IMR-90 (cell line): Measurements from ENCODE around the gene RHBDF2.

Experiments used
- POLR2A ChIP-seq: IDR thresholded peaks from 2 replicates; pipeline ENCODE4 v1.6.1; 2012; ENCODE audit warnings: mild to moderate bottlenecking, low read depth, low read length
- TF ChIP-seq, protein P1 (sequence below): conservative IDR thresholded peaks from 2 replicates; pipeline ENCODE4 v1.5.1; 2012; ENCODE audit warnings: mild to moderate bottlenecking, low read depth, low read length, improper control_type of control experiment

DNA sequence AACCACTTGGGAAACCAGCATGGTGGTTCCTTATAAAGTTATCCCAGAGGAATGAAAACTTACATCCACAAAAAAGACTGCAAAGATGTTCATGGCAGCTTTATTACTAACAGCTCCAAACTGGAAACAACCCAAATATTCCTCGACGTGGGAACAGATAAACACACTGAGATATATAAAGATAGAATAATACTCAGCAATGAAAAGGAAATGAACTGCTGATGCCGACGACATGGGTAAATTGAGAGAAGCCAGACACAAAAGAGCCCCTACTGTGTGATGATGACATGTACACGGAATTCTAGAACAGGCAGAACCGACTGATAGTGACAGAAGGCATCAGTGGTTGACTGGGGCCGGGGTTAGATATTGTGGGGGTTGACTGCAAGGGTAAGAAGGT lies 48.3 kb upstream of the RHBDF2 start:
- TF ChIP-seq POLR2A, result no peak
- TF ChIP-seq, protein P1, sequence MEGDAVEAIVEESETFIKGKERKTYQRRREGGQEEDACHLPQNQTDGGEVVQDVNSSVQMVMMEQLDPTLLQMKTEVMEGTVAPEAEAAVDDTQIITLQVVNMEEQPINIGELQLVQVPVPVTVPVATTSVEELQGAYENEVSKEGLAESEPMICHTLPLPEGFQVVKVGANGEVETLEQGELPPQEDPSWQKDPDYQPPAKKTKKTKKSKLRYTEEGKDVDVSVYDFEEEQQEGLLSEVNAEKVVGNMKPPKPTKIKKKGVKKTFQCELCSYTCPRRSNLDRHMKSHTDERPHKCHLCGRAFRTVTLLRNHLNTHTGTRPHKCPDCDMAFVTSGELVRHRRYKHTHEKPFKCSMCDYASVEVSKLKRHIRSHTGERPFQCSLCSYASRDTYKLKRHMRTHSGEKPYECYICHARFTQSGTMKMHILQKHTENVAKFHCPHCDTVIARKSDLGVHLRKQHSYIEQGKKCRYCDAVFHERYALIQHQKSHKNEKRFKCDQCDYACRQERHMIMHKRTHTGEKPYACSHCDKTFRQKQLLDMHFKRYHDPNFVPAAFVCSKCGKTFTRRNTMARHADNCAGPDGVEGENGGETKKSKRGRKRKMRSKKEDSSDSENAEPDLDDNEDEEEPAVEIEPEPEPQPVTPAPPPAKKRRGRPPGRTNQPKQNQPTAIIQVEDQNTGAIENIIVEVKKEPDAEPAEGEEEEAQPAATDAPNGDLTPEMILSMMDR, result no peak
